IPS-18c (cell line): Measurements from ENCODE around the gene PHC2.
"Not testable (repeated sequence)": the region's sequence is repeated elsewhere in the genome, so short reads cannot be mapped to it uniquely, and the experiment has no call there.

ENCODE experiments used
- H3K4me3 ChIP-seq: 2 replicates; pipeline ENCODE4 v1.7.0; 2013; ENCODE audit warnings: low read depth, mild to moderate bottlenecking, low read length, moderate library complexity; ENCODE audit not compliant: insufficient read depth
- H3K9me3 ChIP-seq: one replicate; pipeline ENCODE4 v1.6.1; 2013; ENCODE audit warnings: mild to moderate bottlenecking, low read length, moderate library complexity; ENCODE audit not compliant: control insufficient read depth, insufficient read depth

The PHC2 gene

GRCh38 chr1:33305816-33306652 is 124.9 kb downstream of the PHC2 start:
- Histone ChIP-seq H3K4me3 (no peak overlapping the region), H3K9me3 (peaks cover 2% of the 10 kb centered on the region)

- H3K9me3 ChIP-seq, result peaks cover 2% of the 10 kb centered on the region
Measured at GRCh38 chr1:33305016-33305415, 125.9 kb downstream of the PHC2 start.

GRCh38 chr1:33302325-33302724 is 128.6 kb downstream of the PHC2 start:
- no peak overlapping the region for H3K4me3 ChIP-seq

More at GRCh38 chr1:33305016-33305415, 125.9 kb downstream of the PHC2 start:
- H3K4me3 ChIP-seq, result no peak overlapping the region

GRCh38 chr1:33301273-33301984 is 129.5 kb downstream of the PHC2 start:
- Histone ChIP-seq H3K9me3 (no peaks in the 10 kb centered on the region), H3K4me3 (no peak overlapping the region)

More at GRCh38 chr1:33302325-33302724, 128.6 kb downstream of the PHC2 start:
- no peaks in the 10 kb centered on the region for H3K9me3 ChIP-seq

- no peaks in the 10 kb centered on the region for H3K9me3 ChIP-seq
Measured at GRCh38 chr1:33300673-33301072, 130.2 kb downstream of the PHC2 start.

GRCh38 chr1:33299461-33300155 is 131.3 kb downstream of the PHC2 start:
- Histone ChIP-seq H3K9me3 (peaks cover 2% of the 10 kb centered on the region), H3K4me3 (no peak overlapping the region)

More at GRCh38 chr1:33300673-33301072, 130.2 kb downstream of the PHC2 start:
- H3K4me3 ChIP-seq, result no peak overlapping the region

GRCh38 chr1:33298623-33299277 is 132.1 kb downstream of the PHC2 start:
- Histone ChIP-seq H3K9me3 (peaks cover 2% of the 10 kb centered on the region), H3K4me3 (no peak overlapping the region)

- H3K4me3 ChIP-seq, result no peak overlapping the region
- H3K9me3 ChIP-seq, result peaks cover 2% of the 10 kb centered on the region
Measured at GRCh38 chr1:33297911-33298622, 132.8 kb downstream of the PHC2 start.

- Histone ChIP-seq H3K4me3 (no peak overlapping the region), H3K9me3 (peaks cover 2% of the 10 kb centered on the region)
Measured at GRCh38 chr1:33296824-33297223, 134.1 kb downstream of the PHC2 start.

GRCh38 chr1:33296082-33296458 is 134.8 kb downstream of the PHC2 start:
- Histone ChIP-seq H3K4me3 (no peak overlapping the region), H3K9me3 (peaks cover 2% of the 10 kb centered on the region)

GRCh38 chr1:33295450-33296081 is 135.3 kb downstream of the PHC2 start:
- H3K9me3 ChIP-seq, result peaks cover 2% of the 10 kb centered on the region
- H3K4me3 ChIP-seq, result no peak overlapping the region

GRCh38 chr1:33295023-33295422 is 135.9 kb downstream of the PHC2 start:
- peaks cover 2% of the 10 kb centered on the region for H3K9me3 ChIP-seq
- H3K4me3 ChIP-seq, result no peak overlapping the region

- H3K9me3 ChIP-seq, result peaks cover 2% of the 10 kb centered on the region
- no peak overlapping the region for H3K4me3 ChIP-seq
Measured at GRCh38 chr1:33294071-33295010, 136.6 kb downstream of the PHC2 start.

- peaks cover 2% of the 10 kb centered on the region for H3K9me3 ChIP-seq
Measured at GRCh38 chr1:33292726-33293340, 138.1 kb downstream of the PHC2 start.

GRCh38 chr1:33290615-33291014 is 140.3 kb downstream of the PHC2 start:
- not testable (repeated sequence) for H3K4me3 ChIP-seq, H3K9me3 ChIP-seq

More at GRCh38 chr1:33292726-33293340, 138.1 kb downstream of the PHC2 start:
- H3K4me3 ChIP-seq, result no peak overlapping the region
